ENCODE data around the gene TNIK. TPM values are rescaled to one million over a fixed set of nuclear protein-coding genes. Genes with fewer than 3 reads are reported as not detected.

TNIK gene
- total RNA-seq, 1 donor = 49.8 TPM

GRCh38 chr3:171402281-171402680 is 57.9 kb downstream of the TNIK start:
- H3K4me3 ChIP-seq (ENCODE audit: low read length) = no peak overlapping the region
- no peaks in the 10 kb centered on the region for H3K4me1 ChIP-seq (ENCODE audit: insufficient read depth, low read length)
- H3K27me3 ChIP-seq (ENCODE audit: insufficient read depth, low read length) = no peaks in the 10 kb centered on the region
- H3K9me3 ChIP-seq (ENCODE audit: low read depth, low read length) = no peaks in the 10 kb centered on the region

DNA sequence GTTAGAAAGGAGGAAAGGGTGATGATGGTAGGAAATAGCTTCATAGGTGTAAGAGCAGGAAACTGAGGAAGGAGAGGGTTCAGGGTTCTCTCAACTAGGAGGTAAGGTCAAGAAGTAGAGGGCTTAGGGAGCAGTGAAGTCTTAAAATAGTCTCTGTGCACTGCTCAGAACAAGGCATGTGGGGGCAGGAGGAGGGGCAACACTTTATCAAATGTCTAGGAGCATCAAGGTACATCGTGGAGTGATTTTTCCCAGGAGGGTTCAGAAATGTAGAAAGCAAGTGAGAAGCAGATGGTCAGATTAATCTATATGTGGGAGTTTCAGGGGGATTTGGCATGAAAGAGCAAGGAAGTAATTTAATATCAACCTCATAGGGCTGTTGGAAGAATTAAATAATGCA is 58.8 kb downstream of the TNIK start:
- H3K4me1 ChIP-seq (ENCODE audit: insufficient read depth, low read length) = no peaks in the 10 kb centered on the region
- H3K9me3 ChIP-seq (ENCODE audit: low read depth, low read length) = no peaks in the 10 kb centered on the region
- H3K4me3 ChIP-seq (ENCODE audit: low read length) = no peak overlapping the region
- no peaks in the 10 kb centered on the region for H3K27me3 ChIP-seq (ENCODE audit: insufficient read depth, low read length)

- H3K9me3 ChIP-seq (ENCODE audit: low read depth, low read length) = no peaks in the 10 kb centered on the region
- H3K4me1 ChIP-seq (ENCODE audit: insufficient read depth, low read length) = no peaks in the 10 kb centered on the region
- H3K27me3 ChIP-seq (ENCODE audit: insufficient read depth, low read length) = no peaks in the 10 kb centered on the region
- H3K4me3 ChIP-seq (ENCODE audit: low read length) = no peak overlapping the region
These were observed 60.4 kb downstream of the TNIK start for GRCh38 chr3:171399842-171400241.

GRCh38 chr3:171398343-171398742 is 61.9 kb downstream of the TNIK start:
- no peaks in the 10 kb centered on the region for H3K4me1 ChIP-seq (ENCODE audit: insufficient read depth, low read length)
- H3K27me3 ChIP-seq (ENCODE audit: insufficient read depth, low read length) = no peaks in the 10 kb centered on the region
- H3K9me3 ChIP-seq (ENCODE audit: low read depth, low read length) = no peaks in the 10 kb centered on the region
- H3K4me3 ChIP-seq (ENCODE audit: low read length) = no peak overlapping the region

DNA sequence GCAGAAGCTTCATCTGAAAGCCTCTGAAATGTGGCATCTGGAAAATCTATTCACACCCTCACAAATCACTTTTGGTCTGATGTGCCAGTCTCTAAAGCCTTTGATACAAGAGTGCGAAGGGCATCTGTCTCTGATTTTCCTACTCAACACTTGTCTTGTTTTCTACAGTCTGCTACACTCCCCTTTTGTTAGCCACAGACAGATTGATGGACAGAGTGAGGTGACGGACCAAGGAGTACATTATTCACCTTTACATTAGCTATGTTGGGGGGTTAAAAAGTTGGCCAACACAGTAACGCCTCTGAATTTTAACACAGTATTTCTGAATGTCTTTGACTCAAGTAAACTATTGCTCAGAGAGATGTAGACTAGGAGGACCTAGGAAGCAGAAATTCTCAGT is 63.1 kb downstream of the TNIK start:
- H3K4me1 ChIP-seq (ENCODE audit: insufficient read depth, low read length) = no peaks in the 10 kb centered on the region
- no peaks in the 10 kb centered on the region for H3K27me3 ChIP-seq (ENCODE audit: insufficient read depth, low read length)
- peaks cover under 1% of the 10 kb centered on the region for H3K9me3 ChIP-seq (ENCODE audit: low read depth, low read length)
- no peak overlapping the region for H3K4me3 ChIP-seq (ENCODE audit: low read length)

- H3K4me1 ChIP-seq (ENCODE audit: insufficient read depth, low read length) = no peaks in the 10 kb centered on the region
- no peak overlapping the region for H3K4me3 ChIP-seq (ENCODE audit: low read length)
- peaks cover 11% of the 10 kb centered on the region for H3K9me3 ChIP-seq (ENCODE audit: low read depth, low read length)
These were observed 64.2 kb downstream of the TNIK start for GRCh38 chr3:171396048-171396447.

DNA sequence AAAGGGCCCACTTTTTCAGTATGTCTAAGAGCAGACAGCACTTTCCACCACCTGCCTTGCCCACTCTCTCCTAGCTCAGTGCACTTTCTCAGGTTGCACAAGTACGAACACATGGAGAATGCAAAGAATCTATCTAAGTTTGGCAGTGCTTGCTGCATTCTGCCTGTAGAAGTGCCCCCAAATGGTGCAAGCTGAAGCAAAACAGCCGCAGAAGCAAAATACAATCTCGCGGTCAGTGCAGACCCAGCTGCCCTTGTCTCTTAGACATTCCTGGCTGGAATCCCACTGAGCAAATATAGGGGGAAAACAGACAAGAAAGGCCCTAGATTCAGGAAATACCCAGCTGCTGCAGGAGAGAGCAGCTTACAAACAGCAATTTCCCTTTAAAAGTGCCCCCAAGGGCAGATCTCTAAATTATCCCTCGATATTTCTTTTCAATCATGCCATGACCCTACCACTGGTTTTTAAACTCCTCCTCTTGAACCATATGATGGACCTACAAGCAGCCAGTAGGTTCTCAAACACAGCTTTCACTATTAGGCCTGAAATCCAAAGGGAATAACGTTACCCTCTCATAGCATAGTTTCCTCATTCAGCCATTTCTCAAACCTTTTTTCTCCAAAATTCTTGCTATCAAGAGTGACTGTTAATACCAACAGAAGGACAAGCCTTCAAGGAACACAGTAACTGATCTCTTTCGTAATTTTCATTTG is 67.0 kb downstream of the TNIK start:
- H3K27me3 ChIP-seq (ENCODE audit: insufficient read depth, low read length) = no peaks in the 10 kb centered on the region
- H3K9me3 ChIP-seq (ENCODE audit: low read depth, low read length) = peaks cover 12% of the 10 kb centered on the region
- H3K4me1 ChIP-seq (ENCODE audit: insufficient read depth, low read length) = no peaks in the 10 kb centered on the region
- no peak overlapping the region for H3K4me3 ChIP-seq (ENCODE audit: low read length)

More at GRCh38 chr3:171396048-171396447, 64.2 kb downstream of the TNIK start:
- no peaks in the 10 kb centered on the region for H3K27me3 ChIP-seq (ENCODE audit: insufficient read depth, low read length)

DNA sequence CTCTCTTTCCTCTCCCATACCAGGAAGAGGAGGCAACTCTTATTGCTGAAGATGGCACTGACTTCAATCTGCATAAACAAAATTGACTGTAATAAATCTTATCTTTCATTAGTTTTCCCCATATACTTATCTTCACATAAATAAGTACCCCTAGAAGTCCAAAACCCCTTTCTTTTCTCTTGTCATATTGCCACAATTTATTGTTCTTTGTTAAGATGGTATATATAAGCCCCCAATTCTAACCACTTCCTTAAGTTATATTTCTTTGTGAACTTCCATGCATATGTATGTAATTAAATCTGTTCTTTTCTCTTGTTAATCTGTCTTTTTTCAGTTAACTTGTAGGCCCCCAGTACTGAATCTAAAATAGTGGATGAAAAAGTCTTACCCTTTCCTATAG is 68.8 kb downstream of the TNIK start:
- Histone ChIP-seq H3K4me1 (ENCODE audit: insufficient read depth, low read length) (no peaks in the 10 kb centered on the region), H3K9me3 (ENCODE audit: low read depth, low read length) (peaks cover 12% of the 10 kb centered on the region), H3K27me3 (ENCODE audit: insufficient read depth, low read length) (no peaks in the 10 kb centered on the region), H3K4me3 (ENCODE audit: low read length) (no peak overlapping the region)

DNA sequence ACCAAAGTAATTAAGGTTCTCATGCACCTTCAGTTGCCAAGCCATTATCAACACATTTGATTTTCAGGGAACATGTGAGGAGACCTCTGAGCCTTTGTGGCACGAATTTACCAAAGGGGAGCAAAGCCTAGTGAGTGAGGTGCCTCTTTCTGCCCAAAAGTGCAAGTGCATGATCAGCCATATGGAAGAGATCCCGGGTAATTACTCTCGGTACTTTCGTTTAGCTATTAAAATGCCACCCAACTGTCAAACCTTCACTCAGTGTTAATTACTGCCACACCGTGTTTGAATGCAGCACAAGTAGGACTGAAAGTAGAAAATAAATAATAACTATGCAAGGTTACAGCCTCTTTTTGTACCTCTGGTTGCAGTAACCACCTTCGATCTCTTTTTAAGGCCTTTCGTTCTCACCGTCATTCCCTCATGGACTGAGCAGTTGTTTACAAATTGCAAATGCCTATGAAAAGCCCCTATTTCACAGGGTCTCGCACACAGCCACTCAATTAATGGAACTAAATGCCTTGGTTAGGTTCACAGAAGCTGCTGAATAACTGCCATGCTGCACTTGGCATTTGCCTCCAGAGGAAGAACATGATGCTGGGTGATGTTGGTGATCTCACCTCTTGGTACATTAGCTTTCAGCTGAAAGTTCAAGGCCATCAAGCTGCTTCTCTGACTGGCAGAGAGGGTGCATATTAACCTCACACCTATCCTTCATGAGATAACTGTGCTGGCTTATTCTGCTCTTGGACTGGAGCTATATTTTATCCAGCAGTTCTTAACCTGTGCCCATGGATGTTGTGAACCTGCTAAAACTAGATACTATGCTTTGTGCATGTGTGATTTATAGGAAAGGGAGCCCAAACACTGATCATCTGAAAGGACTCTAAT is 69.9 kb downstream of the TNIK start:
- Histone ChIP-seq H3K9me3 (ENCODE audit: low read depth, low read length) (peaks cover 12% of the 10 kb centered on the region), H3K27me3 (ENCODE audit: insufficient read depth, low read length) (no peaks in the 10 kb centered on the region), H3K4me3 (ENCODE audit: low read length) (no peak overlapping the region), H3K4me1 (ENCODE audit: insufficient read depth, low read length) (no peaks in the 10 kb centered on the region)

DNA sequence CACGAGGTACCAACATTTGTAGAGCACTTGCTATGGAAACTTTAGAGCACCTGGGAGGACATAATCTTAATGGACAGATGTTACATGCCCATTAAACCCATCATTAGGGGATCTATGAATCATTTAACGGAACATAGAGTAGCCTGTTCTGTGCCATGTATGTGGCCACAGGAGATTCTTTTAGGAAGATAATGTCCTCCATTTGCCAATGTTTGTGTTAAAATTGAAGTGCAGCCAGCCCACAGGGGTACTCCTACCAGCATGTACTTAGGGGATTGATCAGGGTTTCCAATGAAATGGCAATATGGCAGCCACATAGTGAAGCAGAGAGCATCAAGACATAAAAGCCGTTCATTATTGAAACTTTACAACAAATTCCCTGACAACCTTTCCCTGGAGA is 70.7 kb downstream of the TNIK start:
- H3K27me3 ChIP-seq (ENCODE audit: insufficient read depth, low read length) = no peaks in the 10 kb centered on the region
- peaks cover 12% of the 10 kb centered on the region for H3K9me3 ChIP-seq (ENCODE audit: low read depth, low read length)

DNA sequence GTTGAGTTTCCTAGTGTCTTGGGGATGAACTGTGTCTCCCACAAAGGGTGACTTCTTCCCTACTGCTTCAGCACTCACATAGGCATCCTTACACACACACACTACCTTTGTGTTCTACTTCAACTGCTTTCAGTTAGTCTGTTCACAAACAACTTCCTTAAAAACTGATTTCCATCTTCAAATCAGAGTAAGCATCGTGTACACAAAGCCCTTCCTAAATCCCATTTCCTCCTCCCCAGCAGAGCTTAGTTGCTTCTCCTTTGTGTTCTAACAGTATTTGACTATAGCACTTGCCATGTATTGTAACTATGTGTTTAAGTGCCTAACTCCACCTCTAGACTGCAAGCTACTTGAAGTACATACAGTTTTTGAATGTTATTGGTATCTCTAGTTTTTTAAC is 71.7 kb downstream of the TNIK start:
- Histone ChIP-seq H3K27me3 (ENCODE audit: insufficient read depth, low read length) (no peaks in the 10 kb centered on the region), H3K4me3 (ENCODE audit: low read length) (no peak overlapping the region), H3K4me1 (ENCODE audit: insufficient read depth, low read length) (no peaks in the 10 kb centered on the region), H3K9me3 (ENCODE audit: low read depth, low read length) (peaks cover 12% of the 10 kb centered on the region)

More for the DNA sequence above, 70.7 kb downstream of the TNIK start:
- no peaks in the 10 kb centered on the region for H3K4me1 ChIP-seq (ENCODE audit: insufficient read depth, low read length)
- H3K4me3 ChIP-seq (ENCODE audit: low read length) = no peak overlapping the region

DNA sequence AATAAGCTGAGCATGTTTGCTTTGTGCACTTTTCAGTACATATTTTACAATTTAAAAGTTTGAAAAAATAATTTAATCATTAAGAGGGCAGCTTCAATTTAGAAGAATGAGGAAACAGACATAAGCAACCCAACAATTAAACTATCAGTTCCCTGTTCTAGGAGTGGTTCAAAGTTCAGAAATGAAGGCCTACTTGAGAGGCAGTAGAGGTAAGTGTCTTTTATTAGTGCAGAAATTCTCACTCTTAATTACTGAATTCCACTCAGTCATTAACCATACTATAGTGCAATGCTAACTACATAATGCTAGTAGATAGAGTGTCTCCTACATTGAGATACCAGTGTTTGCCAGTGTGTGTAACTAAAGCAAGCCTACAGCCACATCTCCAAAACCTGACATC is 73.1 kb downstream of the TNIK start:
- Histone ChIP-seq H3K27me3 (ENCODE audit: insufficient read depth, low read length) (no peaks in the 10 kb centered on the region), H3K4me1 (ENCODE audit: insufficient read depth, low read length) (no peaks in the 10 kb centered on the region), H3K4me3 (ENCODE audit: low read length) (no peak overlapping the region), H3K9me3 (ENCODE audit: low read depth, low read length) (peaks cover 11% of the 10 kb centered on the region)

- no peaks in the 10 kb centered on the region for H3K27me3 ChIP-seq (ENCODE audit: insufficient read depth, low read length)
- no peaks in the 10 kb centered on the region for H3K4me1 ChIP-seq (ENCODE audit: insufficient read depth, low read length)
- H3K9me3 ChIP-seq (ENCODE audit: low read depth, low read length) = no peaks in the 10 kb centered on the region
- H3K4me3 ChIP-seq (ENCODE audit: low read length) = no peak overlapping the region
These were observed 75.1 kb downstream of the TNIK start for GRCh38 chr3:171385086-171385485.

DNA sequence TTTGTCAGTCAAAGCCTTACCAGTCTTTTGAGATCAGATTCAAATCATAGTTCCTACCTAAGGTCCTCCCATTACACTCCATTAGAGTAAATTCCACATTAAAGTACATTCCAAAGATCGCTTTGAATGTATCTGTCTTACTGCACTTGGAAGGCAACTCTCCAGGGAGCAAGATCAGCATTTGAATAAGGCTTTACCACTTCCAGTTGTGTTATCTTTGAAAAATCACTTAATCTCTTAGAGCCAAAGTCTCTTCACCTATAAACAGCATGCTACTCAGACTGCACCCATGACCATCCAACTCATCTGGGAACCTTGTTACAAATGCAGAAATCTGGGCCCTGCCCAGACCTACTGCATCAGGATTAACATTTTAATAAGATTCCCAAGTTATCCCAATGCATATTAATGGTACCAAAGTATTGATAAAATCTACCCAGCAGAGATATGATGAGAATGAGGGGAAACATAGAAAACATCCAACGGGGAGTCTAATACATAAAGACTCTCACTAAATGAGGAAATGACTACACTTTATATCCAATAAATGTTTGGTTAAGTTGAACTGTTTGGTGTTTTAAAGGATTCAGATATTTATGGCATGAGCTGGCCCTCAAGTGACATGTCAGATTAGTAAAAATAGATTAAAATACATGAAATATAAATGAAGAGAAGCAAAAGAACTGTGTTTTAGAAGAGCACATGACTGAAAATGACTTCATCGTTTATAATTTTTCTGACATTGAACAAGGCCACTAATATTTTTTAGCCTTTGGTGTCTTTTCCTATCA is 75.9 kb downstream of the TNIK start:
- no peaks in the 10 kb centered on the region for H3K4me1 ChIP-seq (ENCODE audit: insufficient read depth, low read length)
- H3K4me3 ChIP-seq (ENCODE audit: low read length) = no peak overlapping the region
- no peaks in the 10 kb centered on the region for H3K27me3 ChIP-seq (ENCODE audit: insufficient read depth, low read length)
- H3K9me3 ChIP-seq (ENCODE audit: low read depth, low read length) = no peaks in the 10 kb centered on the region

Measured in mononuclear cell (primary cell).